ENCODE data around the gene MGARP.

DNA sequence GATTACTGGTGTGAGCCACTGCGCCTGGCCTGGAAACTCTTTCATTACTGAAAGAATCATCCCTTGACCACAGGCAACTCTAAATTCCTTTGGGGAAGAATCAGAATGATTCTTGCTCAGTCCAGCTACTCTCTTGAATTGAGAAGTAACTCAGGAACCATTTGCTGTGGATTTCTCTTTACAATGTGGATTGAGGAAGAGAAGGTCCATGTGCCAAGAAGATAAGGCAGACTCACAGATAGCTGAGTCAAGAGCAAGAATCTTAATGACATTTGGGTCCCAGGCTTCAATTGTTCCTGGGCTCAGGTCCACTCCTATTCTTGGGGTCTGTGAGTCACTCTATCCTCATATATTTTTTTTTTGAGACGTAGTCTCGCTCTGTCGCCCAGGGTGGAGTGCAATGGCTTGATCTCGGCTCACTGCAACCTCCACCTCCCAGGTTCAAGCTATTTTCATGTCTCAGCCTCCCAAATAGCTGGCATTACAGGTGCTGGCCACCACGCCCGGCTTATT, 6.2 kb upstream of the MGARP start:
- TF ChIP-seq POLR2A (IDR thresholded peaks at IDR 0.05) (no peak), EP300 (IDR thresholded peaks at IDR 0.05) (no peak), POLR2AphosphoS5 (IDR thresholded peaks at IDR 0.05) (no peak)
- TF ChIP-seq, protein P1, sequence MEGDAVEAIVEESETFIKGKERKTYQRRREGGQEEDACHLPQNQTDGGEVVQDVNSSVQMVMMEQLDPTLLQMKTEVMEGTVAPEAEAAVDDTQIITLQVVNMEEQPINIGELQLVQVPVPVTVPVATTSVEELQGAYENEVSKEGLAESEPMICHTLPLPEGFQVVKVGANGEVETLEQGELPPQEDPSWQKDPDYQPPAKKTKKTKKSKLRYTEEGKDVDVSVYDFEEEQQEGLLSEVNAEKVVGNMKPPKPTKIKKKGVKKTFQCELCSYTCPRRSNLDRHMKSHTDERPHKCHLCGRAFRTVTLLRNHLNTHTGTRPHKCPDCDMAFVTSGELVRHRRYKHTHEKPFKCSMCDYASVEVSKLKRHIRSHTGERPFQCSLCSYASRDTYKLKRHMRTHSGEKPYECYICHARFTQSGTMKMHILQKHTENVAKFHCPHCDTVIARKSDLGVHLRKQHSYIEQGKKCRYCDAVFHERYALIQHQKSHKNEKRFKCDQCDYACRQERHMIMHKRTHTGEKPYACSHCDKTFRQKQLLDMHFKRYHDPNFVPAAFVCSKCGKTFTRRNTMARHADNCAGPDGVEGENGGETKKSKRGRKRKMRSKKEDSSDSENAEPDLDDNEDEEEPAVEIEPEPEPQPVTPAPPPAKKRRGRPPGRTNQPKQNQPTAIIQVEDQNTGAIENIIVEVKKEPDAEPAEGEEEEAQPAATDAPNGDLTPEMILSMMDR (IDR thresholded peaks at IDR 0.05), result no peak
